Measurements from ENCODE around the gene SFRP4.

- no peak for TF ChIP-seq NFYB (CRISPR knock-in tag; conservative IDR thresholded peaks at IDR 0.05; ENCODE audit: low read depth)
- TF ChIP-seq CREM (CRISPR knock-in tag; IDR thresholded peaks at IDR 0.05): no peak
- TF ChIP-seq, protein P1, sequence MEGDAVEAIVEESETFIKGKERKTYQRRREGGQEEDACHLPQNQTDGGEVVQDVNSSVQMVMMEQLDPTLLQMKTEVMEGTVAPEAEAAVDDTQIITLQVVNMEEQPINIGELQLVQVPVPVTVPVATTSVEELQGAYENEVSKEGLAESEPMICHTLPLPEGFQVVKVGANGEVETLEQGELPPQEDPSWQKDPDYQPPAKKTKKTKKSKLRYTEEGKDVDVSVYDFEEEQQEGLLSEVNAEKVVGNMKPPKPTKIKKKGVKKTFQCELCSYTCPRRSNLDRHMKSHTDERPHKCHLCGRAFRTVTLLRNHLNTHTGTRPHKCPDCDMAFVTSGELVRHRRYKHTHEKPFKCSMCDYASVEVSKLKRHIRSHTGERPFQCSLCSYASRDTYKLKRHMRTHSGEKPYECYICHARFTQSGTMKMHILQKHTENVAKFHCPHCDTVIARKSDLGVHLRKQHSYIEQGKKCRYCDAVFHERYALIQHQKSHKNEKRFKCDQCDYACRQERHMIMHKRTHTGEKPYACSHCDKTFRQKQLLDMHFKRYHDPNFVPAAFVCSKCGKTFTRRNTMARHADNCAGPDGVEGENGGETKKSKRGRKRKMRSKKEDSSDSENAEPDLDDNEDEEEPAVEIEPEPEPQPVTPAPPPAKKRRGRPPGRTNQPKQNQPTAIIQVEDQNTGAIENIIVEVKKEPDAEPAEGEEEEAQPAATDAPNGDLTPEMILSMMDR (IDR thresholded peaks at IDR 0.05): no peak
- no peak for TF ChIP-seq ATF2 (CRISPR knock-in tag; IDR thresholded peaks at IDR 0.05; ENCODE audit: borderline replicate concordance, low read depth)
- TF ChIP-seq, protein P2, sequence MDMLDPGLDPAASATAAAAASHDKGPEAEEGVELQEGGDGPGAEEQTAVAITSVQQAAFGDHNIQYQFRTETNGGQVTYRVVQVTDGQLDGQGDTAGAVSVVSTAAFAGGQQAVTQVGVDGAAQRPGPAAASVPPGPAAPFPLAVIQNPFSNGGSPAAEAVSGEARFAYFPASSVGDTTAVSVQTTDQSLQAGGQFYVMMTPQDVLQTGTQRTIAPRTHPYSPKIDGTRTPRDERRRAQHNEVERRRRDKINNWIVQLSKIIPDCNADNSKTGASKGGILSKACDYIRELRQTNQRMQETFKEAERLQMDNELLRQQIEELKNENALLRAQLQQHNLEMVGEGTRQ (CRISPR knock-in tag; IDR thresholded peaks at IDR 0.05): no peak
- no peak for TF ChIP-seq ZSCAN18 (CRISPR knock-in tag; IDR thresholded peaks at IDR 0.05)
- TF ChIP-seq NFE2L1 (CRISPR knock-in tag; IDR thresholded peaks at IDR 0.05): no peak
- no peak for TF ChIP-seq FOXP4 (CRISPR knock-in tag; IDR thresholded peaks at IDR 0.05)
- TF ChIP-seq MAX (CRISPR knock-in tag; IDR thresholded peaks at IDR 0.05): no peak; the same call in 1 of the 2 replicates
- TF ChIP-seq SMAD4 (CRISPR knock-in tag; IDR thresholded peaks at IDR 0.05): no peak
- TF ChIP-seq CREB1 (CRISPR knock-in tag; IDR thresholded peaks at IDR 0.05): no peak
- TF ChIP-seq GTF2I (CRISPR knock-in tag; conservative IDR thresholded peaks at IDR 0.05): no peak
- TF ChIP-seq HMGXB4 (CRISPR knock-in tag; IDR thresholded peaks at IDR 0.05): no peak
- no peak for TF ChIP-seq FOXJ3 (CRISPR knock-in tag; IDR thresholded peaks at IDR 0.05; ENCODE audit: borderline replicate concordance)
Measured at GRCh38 chr7:37920305-37920848, 3.8 kb upstream of the SFRP4 start, which contains the start of gene EPDR1.

Measured in WTC11 (cell line).